Adipocyte (in vitro differentiated cells): ENCODE data around the gene EIF2AK3.

Experiments used
- DNase-seq: peaks from one replicate; pipeline ENCODE4 v3.0.0-alpha.2; 2015; ENCODE audit warnings: low read depth
- H3K27me3 ChIP-seq: replicated peaks from 2 replicates; pipeline ENCODE4 v1.7.0; 2013; ENCODE audit warnings: mild to moderate bottlenecking, low read length, moderate library complexity; ENCODE audit not compliant: control insufficient read depth, insufficient read depth
- H3K36me3 ChIP-seq: 2 replicates; pipeline ENCODE4 v1.7.0; 2013; ENCODE audit warnings: low read length, mild to moderate bottlenecking, moderate library complexity; ENCODE audit not compliant: control insufficient read depth, insufficient read depth, severe bottlenecking
- H3K4me1 ChIP-seq: 2 replicates; pipeline ENCODE4 v1.7.0; 2013; ENCODE audit warnings: mild to moderate bottlenecking, low read length, moderate library complexity; ENCODE audit not compliant: control insufficient read depth, insufficient read depth
- H3K4me3 ChIP-seq: 2 replicates; pipeline ENCODE4 v1.7.0; 2013; ENCODE audit warnings: mild to moderate bottlenecking, low read length, moderate library complexity
- H3K9ac ChIP-seq: 2 replicates; pipeline ENCODE4 v1.7.0; 2013; ENCODE audit warnings: mild to moderate bottlenecking, low read length, moderate library complexity
- H3K9me3 ChIP-seq: 2 replicates; pipeline ENCODE4 v1.7.0; 2013; ENCODE audit warnings: mild to moderate bottlenecking, low read length, moderate library complexity; ENCODE audit not compliant: control insufficient read depth

Gene EIF2AK3

DNA sequence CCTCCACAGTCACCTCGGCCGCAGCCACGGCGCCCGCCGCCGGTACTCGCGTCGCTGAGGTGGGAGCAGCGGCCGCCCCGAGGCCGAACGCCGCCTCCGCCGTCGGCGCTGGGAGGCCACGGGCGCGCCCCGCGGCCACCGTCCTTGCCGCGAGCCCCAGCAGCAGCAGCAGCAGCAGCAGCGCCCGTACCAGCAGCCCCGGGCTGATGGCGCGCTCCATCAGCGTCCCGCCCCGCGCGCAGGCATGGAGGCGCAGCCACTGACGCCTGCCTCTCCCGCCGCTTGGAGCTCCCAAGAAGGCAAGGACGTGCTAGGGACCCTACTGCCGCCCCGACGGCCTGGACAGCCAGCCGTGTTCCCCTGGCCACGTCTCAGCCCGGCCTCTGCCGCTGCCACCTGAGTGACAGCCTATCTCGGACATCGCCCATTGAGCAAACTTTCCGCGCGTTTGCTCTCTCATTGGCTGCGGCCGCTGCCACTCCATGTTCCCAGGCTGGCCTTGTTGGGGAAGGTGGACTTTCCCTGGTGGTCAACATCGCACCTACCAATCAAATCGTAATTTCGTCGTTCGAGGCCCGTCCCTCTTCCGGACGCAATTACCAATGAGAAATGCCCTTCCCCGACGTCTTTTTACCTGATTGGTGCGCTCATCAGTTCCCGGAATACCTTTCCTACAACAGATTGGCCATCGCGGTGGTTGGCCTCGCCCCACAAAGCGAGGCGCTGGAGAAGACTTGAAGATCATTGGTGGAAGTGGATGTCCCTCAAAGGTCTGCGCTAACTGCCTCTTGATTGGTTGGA, at the start of gene EIF2AK3:
TSS of gene EIF2AK3 (minus strand) at position 410 of the 801 bp plus-strand sequence. CDS start at position 220, 190 bp downstream.
- no peaks in the 10 kb centered on the region for H3K27me3 ChIP-seq
- DNase-seq = peak; percentile 100

DNA sequence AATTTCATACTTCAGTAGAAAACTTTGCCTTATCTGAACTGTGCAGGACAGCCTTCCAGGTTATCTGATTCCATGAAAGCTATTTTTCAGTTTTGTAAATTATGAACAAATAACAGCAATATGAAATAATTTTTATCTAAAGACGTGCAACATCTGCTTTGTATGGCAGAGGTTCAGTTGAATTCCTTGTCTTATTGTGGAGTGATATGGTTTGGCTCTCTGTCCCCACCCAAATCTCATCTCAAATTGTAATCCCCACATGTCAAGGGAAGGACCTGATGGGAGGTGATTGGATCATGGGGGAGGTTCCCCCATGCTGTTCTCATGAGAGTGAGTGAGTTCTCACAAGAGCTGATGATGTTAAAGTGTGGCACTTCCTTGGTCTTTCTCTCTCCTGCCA, 46.1 kb upstream of the EIF2AK3 start:
- no peak for DNase-seq

More for the DNA sequence above, at the start of gene EIF2AK3:
- Histone ChIP-seq H3K4me1 (peaks cover 23% of the 10 kb centered on the region), H3K9me3 (no peaks in the 10 kb centered on the region), H3K4me3 (peak within 1 kb of the TSS; percentile 88), H3K36me3 (no peaks in the 10 kb centered on the region), H3K9ac (peak within 1 kb of the TSS; percentile 89)

DNA sequence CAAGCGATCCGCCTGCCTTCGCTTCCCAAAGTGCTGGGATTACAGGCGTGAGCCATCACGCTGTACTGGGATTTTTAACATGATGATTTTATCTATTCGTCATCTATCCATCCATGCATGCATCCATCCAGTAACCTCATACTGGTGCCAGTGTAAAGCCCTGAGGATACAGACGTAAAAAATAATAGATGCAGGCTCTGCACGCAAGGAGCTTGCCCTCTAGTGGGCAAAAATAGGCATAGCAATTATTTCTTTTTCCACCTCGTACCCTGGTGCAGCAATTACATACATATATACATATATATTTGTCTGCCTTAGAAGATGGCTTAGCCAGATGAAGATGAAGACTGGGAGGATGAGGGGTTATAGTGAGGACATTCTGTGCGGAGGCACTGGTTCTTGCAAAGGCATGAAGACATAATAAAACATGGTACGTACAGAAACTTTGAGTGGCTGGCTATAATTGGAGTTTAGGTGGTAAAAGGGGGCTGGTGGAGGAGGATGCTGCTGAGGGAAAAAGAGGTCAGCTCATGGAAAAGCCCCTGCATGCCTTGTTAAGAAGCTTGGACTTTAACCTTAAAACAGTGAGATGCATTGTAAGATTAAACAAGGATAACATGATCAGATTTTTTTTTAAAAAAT, 44.6 kb upstream of the EIF2AK3 start:
- Histone ChIP-seq H3K4me3 (no peak overlapping the region), H3K36me3 (no peaks in the 10 kb centered on the region), H3K9me3 (no peaks in the 10 kb centered on the region), H3K27me3 (no peaks in the 10 kb centered on the region), H3K9ac (no peak overlapping the region), H3K4me1 (no peaks in the 10 kb centered on the region)
- peak; percentile 83 for DNase-seq

More for the DNA sequence above, 46.1 kb upstream of the EIF2AK3 start:
- Histone ChIP-seq H3K36me3 (no peaks in the 10 kb centered on the region), H3K27me3 (no peaks in the 10 kb centered on the region), H3K9me3 (no peaks in the 10 kb centered on the region), H3K9ac (no peak overlapping the region), H3K4me3 (no peak overlapping the region), H3K4me1 (no peaks in the 10 kb centered on the region)

- Histone ChIP-seq H3K9ac (no peak overlapping the region), H3K27me3 (no peaks in the 10 kb centered on the region), H3K9me3 (no peaks in the 10 kb centered on the region), H3K36me3 (no peaks in the 10 kb centered on the region), H3K4me3 (no peak overlapping the region), H3K4me1 (no peaks in the 10 kb centered on the region)
- peak; percentile 71 for DNase-seq
Observed at GRCh38 chr2:88669482-88670214, 42.4 kb upstream of the EIF2AK3 start.

GRCh38 chr2:88668862-88669261, 41.6 kb upstream of the EIF2AK3 start:
- Histone ChIP-seq H3K27me3 (no peaks in the 10 kb centered on the region), H3K4me1 (no peaks in the 10 kb centered on the region), H3K9me3 (no peaks in the 10 kb centered on the region), H3K9ac (no peak overlapping the region), H3K36me3 (no peaks in the 10 kb centered on the region), H3K4me3 (no peak overlapping the region)
- no peak for DNase-seq

DNA sequence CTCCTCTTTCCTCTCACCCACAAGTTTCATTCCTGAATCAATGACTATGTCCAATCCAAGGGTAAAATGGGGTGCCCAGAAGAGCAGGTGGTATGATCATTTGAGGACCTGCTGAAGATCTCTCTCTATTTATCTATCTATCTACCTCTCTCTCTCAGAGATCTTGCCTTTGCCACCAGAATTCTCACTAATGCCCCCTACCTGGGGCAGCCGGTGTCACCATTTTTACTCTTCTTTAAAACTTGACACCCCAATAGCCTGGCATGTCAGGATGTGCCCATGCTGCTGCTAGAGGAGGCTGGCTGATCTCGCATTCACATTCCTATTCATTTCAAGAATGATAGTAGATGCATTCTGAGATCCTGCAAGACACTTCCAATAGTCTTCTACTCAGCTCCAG, 40.0 kb upstream of the EIF2AK3 start:
- no peak for DNase-seq
- Histone ChIP-seq H3K4me3 (no peak overlapping the region), H3K9me3 (no peaks in the 10 kb centered on the region), H3K27me3 (no peaks in the 10 kb centered on the region), H3K4me1 (no peaks in the 10 kb centered on the region), H3K9ac (no peak overlapping the region), H3K36me3 (no peaks in the 10 kb centered on the region)

DNA sequence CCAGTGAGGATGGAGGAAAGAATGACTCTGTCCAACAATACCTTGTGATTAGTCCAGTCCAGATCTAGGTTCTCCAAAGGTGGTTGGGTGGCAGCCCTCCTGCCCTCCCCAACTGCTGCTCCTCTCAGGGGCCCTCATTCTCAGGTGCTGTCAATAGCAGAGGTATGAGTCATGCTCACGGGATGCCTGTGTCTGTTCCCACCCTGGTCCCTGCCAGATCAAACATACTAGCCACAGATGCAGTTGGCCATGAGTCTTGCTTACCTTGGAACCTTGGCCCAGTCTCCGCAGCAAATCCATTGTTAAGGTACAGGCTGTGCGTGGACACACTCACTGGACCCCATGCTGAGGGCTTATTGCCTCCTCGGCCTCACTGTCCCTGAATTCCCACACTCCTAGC, 39.3 kb upstream of the EIF2AK3 start:
- Histone ChIP-seq H3K9me3 (no peaks in the 10 kb centered on the region), H3K36me3 (no peaks in the 10 kb centered on the region), H3K4me3 (no peak overlapping the region), H3K4me1 (no peaks in the 10 kb centered on the region), H3K9ac (no peak overlapping the region), H3K27me3 (no peaks in the 10 kb centered on the region)
- no peak for DNase-seq

DNA sequence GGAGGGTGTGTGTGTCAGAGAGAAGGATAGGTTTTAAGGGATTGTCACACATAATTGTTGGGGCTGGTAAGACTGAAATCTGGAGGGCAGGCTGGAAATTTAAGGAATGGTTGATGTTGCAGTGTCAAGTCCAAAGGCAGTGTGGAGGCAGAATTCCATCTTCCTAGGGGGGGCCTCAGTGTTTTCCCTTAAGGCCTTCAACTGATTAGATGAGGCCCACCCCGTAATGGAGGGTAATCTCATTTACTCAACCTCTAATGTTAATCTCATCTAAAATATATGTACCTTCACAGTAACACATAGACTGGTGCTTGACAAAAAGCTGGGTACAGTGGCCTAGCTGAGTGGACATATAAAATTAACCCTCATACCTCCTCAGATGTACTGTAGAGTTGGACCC, 33.4 kb upstream of the EIF2AK3 start:
- no peak overlapping the region for H3K4me3 ChIP-seq

GRCh38 chr2:88659538-88659915, 32.3 kb upstream of the EIF2AK3 start:
- H3K9me3 ChIP-seq = no peaks in the 10 kb centered on the region
- peak overlapping the region; percentile 71 for H3K9ac ChIP-seq
- peaks cover 48% of the 10 kb centered on the region for H3K4me1 ChIP-seq
- no peaks in the 10 kb centered on the region for H3K36me3 ChIP-seq
- H3K4me3 ChIP-seq = peak overlapping the region; percentile 68
- DNase-seq = peak; percentile 79
- H3K27me3 ChIP-seq = no peaks in the 10 kb centered on the region

More for the DNA sequence above, 33.4 kb upstream of the EIF2AK3 start:
- Histone ChIP-seq H3K9me3 (no peaks in the 10 kb centered on the region), H3K36me3 (no peaks in the 10 kb centered on the region), H3K4me1 (peaks cover 39% of the 10 kb centered on the region), H3K27me3 (no peaks in the 10 kb centered on the region), H3K9ac (no peak overlapping the region)
- DNase-seq = no peak

GRCh38 chr2:88658881-88659537, 31.7 kb upstream of the EIF2AK3 start:
- H3K4me1 ChIP-seq = peaks cover 48% of the 10 kb centered on the region
- DNase-seq = peak; percentile 52
- H3K9ac ChIP-seq = peak overlapping the region; percentile 71
- no peaks in the 10 kb centered on the region for H3K27me3 ChIP-seq
- H3K4me3 ChIP-seq = peak overlapping the region; percentile 68
- no peaks in the 10 kb centered on the region for H3K36me3 ChIP-seq
- H3K9me3 ChIP-seq = no peaks in the 10 kb centered on the region

GRCh38 chr2:88658326-88658725, 31.1 kb upstream of the EIF2AK3 start:
- H3K4me3 ChIP-seq = peak overlapping the region; percentile 68
- peak; percentile 70 for DNase-seq

More at GRCh38 chr2:88658326-88658725, 31.1 kb upstream of the EIF2AK3 start:
- Histone ChIP-seq H3K4me1 (peaks cover 48% of the 10 kb centered on the region), H3K9ac (peak overlapping the region; percentile 71), H3K9me3 (no peaks in the 10 kb centered on the region), H3K27me3 (no peaks in the 10 kb centered on the region), H3K36me3 (no peaks in the 10 kb centered on the region)
